GM12891 (cell line): ENCODE data around the gene PRR23E.

Source experiments
- POLR2A ChIP-seq: IDR thresholded peaks from 2 replicates; pipeline ENCODE4 v1.6.1; 2011; ENCODE audit warnings: low read depth, low read length, control low read depth
- POLR2AphosphoS5 ChIP-seq: IDR thresholded peaks from 2 replicates; pipeline ENCODE4 v1.6.1; 2011; ENCODE audit warnings: low read depth, low read length, control low read depth
- POU2F2 ChIP-seq: IDR thresholded peaks from 2 replicates; pipeline ENCODE4 v1.6.1; 2011; ENCODE audit warnings: low read depth, mild to moderate bottlenecking, control low read depth, low read length, moderate library complexity
- SPI1 ChIP-seq: IDR thresholded peaks from 2 replicates; pipeline ENCODE4 v1.6.1; 2011; ENCODE audit warnings: low read depth, low read length, control low read depth
- TAF1 ChIP-seq: IDR thresholded peaks from 2 replicates; pipeline ENCODE4 v1.6.1; 2011; ENCODE audit warnings: low read depth, low read length, control low read depth

DNA sequence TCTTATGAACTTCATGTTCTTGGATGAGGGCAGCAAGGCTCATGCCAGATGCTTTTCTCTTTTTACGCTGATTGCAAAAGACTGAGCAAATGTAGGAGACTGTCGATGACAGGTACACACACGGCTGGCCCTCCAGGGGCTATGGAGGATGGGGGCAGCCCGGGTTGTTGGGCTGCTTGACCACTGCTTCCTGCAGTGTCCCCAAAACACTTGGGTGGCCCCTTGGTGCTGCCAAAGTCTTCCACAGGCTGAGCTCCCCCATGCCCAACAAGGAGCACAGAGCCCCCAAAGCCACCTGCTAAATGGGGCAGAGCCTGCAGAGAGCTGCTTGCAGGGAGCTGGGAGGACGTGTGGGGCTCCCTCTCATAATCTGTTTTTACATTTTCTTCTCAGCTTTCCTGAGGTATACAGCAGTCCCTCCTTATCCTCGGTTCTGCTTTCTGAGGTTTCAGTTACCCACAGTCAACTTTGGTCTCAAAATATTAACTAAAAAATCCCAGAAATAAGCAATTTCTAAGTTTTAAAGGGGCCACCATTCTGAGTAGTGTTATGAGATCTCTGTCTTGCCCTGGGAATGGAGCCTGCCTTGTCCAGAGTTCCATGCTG is 7.3 kb downstream of the PRR23E start:
- TF ChIP-seq POLR2AphosphoS5 (no peak), TAF1 (no peak), POLR2A (no peak), POU2F2 (no peak), SPI1 (peak; percentile 68)
